ENCODE data around the gene KCTD11.

GRCh38 chr17:7329997-7330637 is 21.8 kb upstream of the KCTD11 start:
- TF ChIP-seq MEF2B (IDR thresholded peaks at IDR 0.05; ENCODE audit: partially characterized antibody, poor library complexity, severe bottlenecking) (peak; percentile 84), CREB1 (IDR thresholded peaks at IDR 0.05; ENCODE audit: low read depth) (no peak)

Data from GM12878 (cell line).